Measurements from ENCODE around the gene PRKCI.
A peak's percentile ranks its signal among the peaks of the same experiment; 100 is the strongest.
"Not testable (repeated sequence)": the region's sequence is repeated elsewhere in the genome, so short reads cannot be mapped to it uniquely, and the experiment has no call there.

PRKCI gene

GRCh38 chr3:170221924-170222646 lies at the start of gene PRKCI:
Gene PRKCI, plus strand, starts transcription at chr3:170222424. Its CDS starts 246 bp downstream, at chr3:170222670.
- Mint-ChIP-seq H3K27ac (peak within 1 kb of the TSS; percentile 89), H3K4me3 (peak within 1 kb of the TSS; percentile 84), H3K4me1 (peaks cover 28% of the 10 kb centered on the region), H3K36me3 (ENCODE audit: low read depth) (peaks cover 1% of the 10 kb centered on the region), H3K27me3 (no peaks in the 10 kb centered on the region), H3K9me3 (no peaks in the 10 kb centered on the region)
- DNase-seq (peak; percentile 87), ATAC-seq (peak; percentile 97)

- ATAC-seq (peak; percentile 42), DNase-seq (peak; percentile 26)
- Mint-ChIP-seq H3K36me3 (ENCODE audit: low read depth) (peaks cover 38% of the 10 kb centered on the region), H3K27ac (peak overlapping the region; percentile 68), H3K4me3 (peak overlapping the region; percentile 91), H3K4me1 (peaks cover 38% of the 10 kb centered on the region), H3K27me3 (no peaks in the 10 kb centered on the region), H3K9me3 (no peaks in the 10 kb centered on the region)
Observed at GRCh38 chr3:170178651-170179050, 43.6 kb upstream of the PRKCI start.

- H3K27ac Mint-ChIP-seq: peak overlapping the region; percentile 96
- H3K36me3 Mint-ChIP-seq (ENCODE audit: low read depth): peaks cover 36% of the 10 kb centered on the region
- DNase-seq (no peak), ATAC-seq (no peak)
- H3K27me3 Mint-ChIP-seq: no peaks in the 10 kb centered on the region
- H3K9me3 Mint-ChIP-seq: no peaks in the 10 kb centered on the region
- peak overlapping the region; percentile 91 for H3K4me3 Mint-ChIP-seq
- peaks cover 34% of the 10 kb centered on the region for H3K4me1 Mint-ChIP-seq
Observed at GRCh38 chr3:170179432-170179831, 42.8 kb upstream of the PRKCI start.

- Mint-ChIP-seq H3K4me1 (peaks cover 27% of the 10 kb centered on the region), H3K36me3 (ENCODE audit: low read depth) (peaks cover 29% of the 10 kb centered on the region), H3K9me3 (no peaks in the 10 kb centered on the region), H3K27me3 (no peaks in the 10 kb centered on the region), H3K4me3 (peak overlapping the region; percentile 91), H3K27ac (peak overlapping the region; percentile 96)
- ATAC-seq (peak; percentile 44), DNase-seq (no peak)
Observed at GRCh38 chr3:170180079-170180907, 41.9 kb upstream of the PRKCI start.

- no peaks in the 10 kb centered on the region for H3K9me3 Mint-ChIP-seq
- ATAC-seq: peak; percentile 79
- no peaks in the 10 kb centered on the region for H3K27me3 Mint-ChIP-seq
- peak; percentile 94 for DNase-seq
- H3K36me3 Mint-ChIP-seq (ENCODE audit: low read depth): peaks cover 27% of the 10 kb centered on the region
- peaks cover 24% of the 10 kb centered on the region for H3K4me1 Mint-ChIP-seq
- H3K4me3 Mint-ChIP-seq: peak within 1 kb of the TSS; percentile 91
- peak within 1 kb of the TSS; percentile 98 for H3K27ac Mint-ChIP-seq
Observed at GRCh38 chr3:170180908-170181885, 41.0 kb upstream of the PRKCI start, which contains the start of gene PHC3. Gene PHC3, minus strand, starts transcription at chr3:170181733. Its CDS starts 18 bp downstream, at chr3:170181715.

- ATAC-seq: peak; percentile 15
- no peak overlapping the region for H3K4me3 Mint-ChIP-seq
- H3K27ac Mint-ChIP-seq: no peak overlapping the region
Observed at GRCh38 chr3:170189398-170190256, 32.6 kb upstream of the PRKCI start.

GRCh38 chr3:170195759-170196158 lies 26.5 kb upstream of the PRKCI start:
- H3K9me3 Mint-ChIP-seq; H3K4me3 Mint-ChIP-seq; DNase-seq; H3K36me3 Mint-ChIP-seq (ENCODE audit: low read depth); ATAC-seq; H3K27me3 Mint-ChIP-seq; H3K27ac Mint-ChIP-seq; H3K4me1 Mint-ChIP-seq: not testable (repeated sequence)

More at GRCh38 chr3:170189398-170190256, 32.6 kb upstream of the PRKCI start:
- no peak for DNase-seq
- H3K27me3 Mint-ChIP-seq: peaks cover 4% of the 10 kb centered on the region
- peaks cover 5% of the 10 kb centered on the region for H3K4me1 Mint-ChIP-seq
- no peaks in the 10 kb centered on the region for H3K9me3 Mint-ChIP-seq
- H3K36me3 Mint-ChIP-seq (ENCODE audit: low read depth): no peaks in the 10 kb centered on the region

GRCh38 chr3:170196833-170197232 lies 25.4 kb upstream of the PRKCI start:
- peaks cover 2% of the 10 kb centered on the region for H3K4me1 Mint-ChIP-seq
- no peaks in the 10 kb centered on the region for H3K9me3 Mint-ChIP-seq
- H3K27me3 Mint-ChIP-seq: peaks cover 12% of the 10 kb centered on the region
- H3K4me3 Mint-ChIP-seq: no peak overlapping the region
- ATAC-seq: peak; percentile 84
- no peak for DNase-seq
- H3K27ac Mint-ChIP-seq: no peak overlapping the region
- H3K36me3 Mint-ChIP-seq (ENCODE audit: low read depth): no peaks in the 10 kb centered on the region

GRCh38 chr3:170200987-170201386 lies 21.2 kb upstream of the PRKCI start:
- no peak for DNase-seq
- no peak for ATAC-seq
- Mint-ChIP-seq H3K27me3 (peaks cover 12% of the 10 kb centered on the region), H3K4me3 (no peak overlapping the region), H3K27ac (no peak overlapping the region), H3K9me3 (no peaks in the 10 kb centered on the region), H3K36me3 (ENCODE audit: low read depth) (no peaks in the 10 kb centered on the region), H3K4me1 (peaks cover 2% of the 10 kb centered on the region)

GRCh38 chr3:170201527-170201926 lies 20.7 kb upstream of the PRKCI start:
- no peak for DNase-seq
- Mint-ChIP-seq H3K27ac (no peak overlapping the region), H3K4me3 (no peak overlapping the region), H3K4me1 (peaks cover 2% of the 10 kb centered on the region), H3K27me3 (peaks cover 15% of the 10 kb centered on the region), H3K9me3 (no peaks in the 10 kb centered on the region), H3K36me3 (ENCODE audit: low read depth) (no peaks in the 10 kb centered on the region)
- no peak for ATAC-seq

- Mint-ChIP-seq H3K27ac (no peak overlapping the region), H3K4me3 (no peak overlapping the region), H3K36me3 (ENCODE audit: low read depth) (no peaks in the 10 kb centered on the region)
Observed at GRCh38 chr3:170203457-170203856, 18.8 kb upstream of the PRKCI start.

GRCh38 chr3:170204023-170204472 lies 18.2 kb upstream of the PRKCI start:
- DNase-seq (no peak), ATAC-seq (no peak)
- Mint-ChIP-seq H3K36me3 (ENCODE audit: low read depth) (no peaks in the 10 kb centered on the region), H3K27me3 (peaks cover 14% of the 10 kb centered on the region), H3K4me1 (peaks cover 2% of the 10 kb centered on the region), H3K9me3 (no peaks in the 10 kb centered on the region), H3K27ac (no peak overlapping the region), H3K4me3 (no peak overlapping the region)

More at GRCh38 chr3:170203457-170203856, 18.8 kb upstream of the PRKCI start:
- Mint-ChIP-seq H3K9me3 (no peaks in the 10 kb centered on the region), H3K4me1 (peaks cover 2% of the 10 kb centered on the region), H3K27me3 (peaks cover 14% of the 10 kb centered on the region)
- ATAC-seq: no peak
- DNase-seq: no peak

GRCh38 chr3:170204509-170204908 lies 17.7 kb upstream of the PRKCI start:
- Mint-ChIP-seq H3K27ac (no peak overlapping the region), H3K4me1 (peaks cover 2% of the 10 kb centered on the region), H3K36me3 (ENCODE audit: low read depth) (no peaks in the 10 kb centered on the region), H3K4me3 (no peak overlapping the region), H3K9me3 (no peaks in the 10 kb centered on the region), H3K27me3 (peaks cover 14% of the 10 kb centered on the region)
- DNase-seq (no peak), ATAC-seq (no peak)

All from activated naive CD8-positive, alpha-beta T cell treated with anti-CD3 and anti-CD28 coated beads, Interleukin-2, amount 50 U/mL, for 24 hours (primary cell).